NT2/D1 (cell line): Measurements from ENCODE around the gene PIPOX.

Source experiments
- SUZ12 ChIP-seq: IDR thresholded peaks from 2 replicates; pipeline ENCODE4 v1.6.1; 2011; ENCODE audit not compliant: insufficient read length, insufficient read depth; ENCODE audit errors: extremely low read depth
- YY1 ChIP-seq: IDR thresholded peaks from 2 replicates; pipeline ENCODE4 v1.6.1; 2011; ENCODE audit not compliant: insufficient read length, insufficient read depth

DNA sequence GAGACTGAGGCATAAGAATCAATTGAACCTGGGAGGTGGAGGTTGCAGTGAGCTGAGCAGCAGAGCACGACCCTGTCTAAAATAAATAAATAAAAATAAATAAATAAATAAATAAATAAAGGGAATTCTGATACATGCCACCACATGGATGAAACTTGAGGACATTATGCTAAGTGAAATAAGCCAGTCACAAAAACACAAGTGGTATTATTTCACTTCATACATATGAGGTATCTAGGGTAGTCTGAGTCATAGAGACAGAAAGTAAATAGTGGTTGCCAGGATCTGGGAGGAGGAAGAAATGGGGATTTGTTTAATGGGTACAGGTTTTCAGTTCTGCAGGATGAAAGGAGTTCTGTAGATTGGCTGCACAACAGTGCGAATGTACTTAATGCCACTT lies 16.3 kb downstream of the PIPOX start:
- no peak for TF ChIP-seq YY1
- TF ChIP-seq SUZ12, result no peak
